Small intestine (tissue), 7 donors: ENCODE data around the gene PKP1. TPM values are rescaled to one million over a fixed set of nuclear protein-coding genes. Genes with fewer than 3 reads are reported as not detected.
A peak's percentile ranks its signal among the peaks of the same experiment; 100 is the strongest.

Experiments
- DNase-seq, 2 donors: peaks; one replicate each; pipeline versions ENCODE4 v3.0.0 to v3.0.0-alpha.2; 2013
- FAIRE-seq: peaks from 2 replicates; lab custom pipeline; 2012; peaks lifted over from hg19 to GRCh38; lab: Jason Lieb, UNC
- H3K27ac ChIP-seq, 3 donors: one replicate each; pipeline ENCODE4 v1.5.1; 2013; ENCODE audit warnings: low read length in 2 of 3, mild to moderate bottlenecking in 2 of 3, control low read depth in 1 of 3, inconsistent platforms in 1 of 3, low read depth in 1 of 3, moderate library complexity in 1 of 3
- H3K27me3 ChIP-seq, 3 donors: one replicate each; pipeline ENCODE4 v1.6.1; 2013; ENCODE audit warnings: low read length in 3 of 3, inconsistent platforms in 1 of 3; ENCODE audit not compliant: control insufficient read depth in 3 of 3, insufficient read depth in 3 of 3
- H3K36me3 ChIP-seq, 3 donors: one replicate each; pipeline ENCODE4 v1.6.1; 2013; ENCODE audit warnings: low read length in 3 of 3, inconsistent platforms in 1 of 3, low read depth in 1 of 3, mild to moderate bottlenecking in 1 of 3, moderate library complexity in 1 of 3; ENCODE audit not compliant: control insufficient read depth in 3 of 3, insufficient read depth in 2 of 3
- H3K4me1 ChIP-seq, 3 donors: one replicate each; pipeline ENCODE4 v1.6.1; 2013; ENCODE audit warnings: low read length in 2 of 3, inconsistent platforms in 1 of 3, low read depth in 1 of 3, mild to moderate bottlenecking in 1 of 3, moderate library complexity in 1 of 3; ENCODE audit not compliant: control insufficient read depth in 3 of 3, insufficient read depth in 2 of 3
- H3K4me3 ChIP-seq, 3 donors: one replicate each; pipeline ENCODE4 v1.5.1; 2013; ENCODE audit warnings: low read length in 3 of 3, control low read depth in 1 of 3, inconsistent platforms in 1 of 3, low read depth in 1 of 3, mild to moderate bottlenecking in 1 of 3, moderate library complexity in 1 of 3
- H3K9me3 ChIP-seq, 2 donors: one replicate each; pipeline ENCODE4 v1.6.1; 2013; ENCODE audit warnings: low read depth in 1 of 2, low read length in 1 of 2; ENCODE audit not compliant: control insufficient read depth in 2 of 2, insufficient read depth in 1 of 2
- WGBS, 3 donors: extraction: QIAGEN DNeasy Blood & Tissue Kit; methylation state at CpG; one replicate each; pipeline ENCODE4 v1.1.7; 2013; 5-methylcytosine and 5-hydroxymethylcytosine counted together
- polyA plus RNA-seq, 4 donors: library from polyadenylated mRNA; stranded (reverse) in 3 of 4; unstranded in 1 of 4; fragments of 200-250 nt in 3 of 4; fragments of 120-200 nt in 1 of 4; gene quantifications; one replicate each; pipeline versions ENCODE4 v1.2.1 to v1.2.3, GENCODE V29; 2013
- donor health status: healthy with polysubstance abuse.
- donor health status: control.
- donor health status: control.
- donor health status: Bipolar disorder and iron deficiency.
- donor health status: healthy.

PKP1 gene
- polyA plus RNA-seq, 4 donors: 0.24 to 0.69 (median 0.36) TPM

GRCh38 chr1:201369209-201369608 is 85.9 kb downstream of the PKP1 start:
- DNase-seq (no peak), FAIRE-seq (no peak)
- no peaks in the 10 kb centered on the region for H3K36me3 ChIP-seq
- no peak overlapping the region for H3K27ac ChIP-seq
- no peak overlapping the region for H3K4me3 ChIP-seq
- no peaks in the 10 kb centered on the region for H3K4me1 ChIP-seq
- 54 to 73% (median 59%) methylated on average over 6 of the region's 6 CpGs for WGBS, 3 donors
- peaks cover 0 to 56% (median 0%) of the 10 kb centered on the region in 3 donors for H3K27me3 ChIP-seq
- no peaks in the 10 kb centered on the region for H3K9me3 ChIP-seq

- Histone ChIP-seq H3K27me3 (peaks cover 0 to 57% (median 0%) of the 10 kb centered on the region in 3 donors), H3K36me3 (no peaks in the 10 kb centered on the region), H3K9me3 (no peaks in the 10 kb centered on the region), H3K4me3 (no peak overlapping the region), H3K27ac (no peak overlapping the region), H3K4me1 (no peaks in the 10 kb centered on the region)
- FAIRE-seq (no peak), DNase-seq (no peak)
- 54 to 67% (median 61%) methylated on average over 3 of the region's 3 CpGs for WGBS, 3 donors
Measured at GRCh38 chr1:201370500-201370899, 87.2 kb downstream of the PKP1 start.

GRCh38 chr1:201371276-201371675 is 88.0 kb downstream of the PKP1 start:
- FAIRE-seq (no peak), DNase-seq (no peak)
- Histone ChIP-seq H3K27ac (no peak overlapping the region), H3K4me3 (no peak overlapping the region), H3K9me3 (no peaks in the 10 kb centered on the region), H3K4me1 (no peaks in the 10 kb centered on the region), H3K27me3 (peaks cover 0 to 65% (median 0%) of the 10 kb centered on the region in 3 donors), H3K36me3 (no peaks in the 10 kb centered on the region)
- WGBS, 3 donors: 60 to 74% (median 71%) methylated on average over 9 of the region's 9 CpGs

- H3K27me3 ChIP-seq: peaks cover 0 to 61% (median 0%) of the 10 kb centered on the region in 3 donors
- H3K4me3 ChIP-seq: no peak overlapping the region
- H3K4me1 ChIP-seq: peaks cover 0 to 3% (median 0%) of the 10 kb centered on the region in 3 donors
- no peak overlapping the region for H3K27ac ChIP-seq
- FAIRE-seq (no peak), DNase-seq (no peak)
- WGBS, 3 donors: 51 to 64% (median 58%) methylated on average over 6 of the region's 6 CpGs
- no peaks in the 10 kb centered on the region for H3K9me3 ChIP-seq
- H3K36me3 ChIP-seq: no peaks in the 10 kb centered on the region
Measured at GRCh38 chr1:201371792-201372191, 88.5 kb downstream of the PKP1 start.

- no peak for FAIRE-seq
- no peak overlapping the region for H3K27ac ChIP-seq
- H3K9me3 ChIP-seq: no peaks in the 10 kb centered on the region
- peaks cover 0 to 2% (median 0%) of the 10 kb centered on the region in 3 donors for H3K36me3 ChIP-seq
- DNase-seq: no peak
- H3K4me1 ChIP-seq: peaks cover 0 to 10% (median 0%) of the 10 kb centered on the region in 3 donors
- H3K4me3 ChIP-seq: no peak overlapping the region
- 12 to 34% (median 17%) methylated on average over 7 of the region's 7 CpGs for WGBS, 3 donors
- peaks cover 0 to 49% (median 0%) of the 10 kb centered on the region in 3 donors for H3K27me3 ChIP-seq
Measured at GRCh38 chr1:201374364-201374763, 91.1 kb downstream of the PKP1 start.

GRCh38 chr1:201375169-201375568 is 91.9 kb downstream of the PKP1 start:
- no peak overlapping the region for H3K4me3 ChIP-seq
- H3K4me1 ChIP-seq: peaks cover 0 to 10% (median 0%) of the 10 kb centered on the region in 3 donors
- H3K36me3 ChIP-seq: peaks cover 0 to 9% (median 0%) of the 10 kb centered on the region in 3 donors
- no peak for DNase-seq
- H3K27ac ChIP-seq: no peak overlapping the region
- WGBS, 3 donors: 31 to 57% (median 48%) methylated on average over 4 of the region's 4 CpGs
- no peak for FAIRE-seq
- no peaks in the 10 kb centered on the region for H3K9me3 ChIP-seq
- peaks cover 0 to 42% (median 0%) of the 10 kb centered on the region in 3 donors for H3K27me3 ChIP-seq

- Histone ChIP-seq H3K36me3 (peaks cover 0 to 16% (median 0%) of the 10 kb centered on the region in 3 donors), H3K27me3 (peaks cover 0 to 35% (median 0%) of the 10 kb centered on the region in 3 donors), H3K4me1 (peaks cover 0 to 10% (median 0%) of the 10 kb centered on the region in 3 donors), H3K27ac (no peak overlapping the region), H3K4me3 (no peak overlapping the region), H3K9me3 (no peaks in the 10 kb centered on the region)
- DNase-seq (no peak), FAIRE-seq (no peak)
- WGBS, 3 donors: 8 to 26% (median 20%) methylated on average over 4 of the region's 4 CpGs
Measured at GRCh38 chr1:201376107-201376463, 92.8 kb downstream of the PKP1 start.

- peaks cover 0 to 28% (median 0%) of the 10 kb centered on the region in 3 donors for H3K27me3 ChIP-seq
- no peak for FAIRE-seq
- H3K9me3 ChIP-seq: no peaks in the 10 kb centered on the region
- no peak overlapping the region for H3K27ac ChIP-seq
- 23 to 38% (median 35%) methylated on average over 11 of the region's 11 CpGs for WGBS, 3 donors
- H3K36me3 ChIP-seq: peaks cover 0 to 22% (median 0%) of the 10 kb centered on the region in 3 donors
- peak; percentile 61 to 70 for DNase-seq
- H3K4me3 ChIP-seq: no peak overlapping the region
- H3K4me1 ChIP-seq: peaks cover 0 to 10% (median 0%) of the 10 kb centered on the region in 3 donors
Measured at GRCh38 chr1:201376464-201377374, 93.4 kb downstream of the PKP1 start.
